Gastroesophageal sphincter (tissue), 4 donors: ENCODE measurements around the gene FTCD. TPM values are rescaled to one million over a fixed set of nuclear protein-coding genes. Genes with fewer than 3 reads are reported as not detected.
A peak's percentile ranks its signal among the peaks of the same experiment; 100 is the strongest.
"Not testable (repeated sequence)": the region's sequence is repeated elsewhere in the genome, so short reads cannot be mapped to it uniquely, and the experiment has no call there.

Experiments
- ATAC-seq: fragments of 150-250 bp; one replicate; pipeline ENCODE4 v1.9.1; 2016; ENCODE audit warnings: mild to moderate bottlenecking, moderate library complexity
- H3K27ac ChIP-seq, 4 donors: fragments of 200-600 bp; sonication (generic) in 3 of 4; 1 replicate in 3 of 4; 2 replicates in 1 of 4; pipeline ENCODE4 v1.5.1; 2016 to 2019
- H3K27me3 ChIP-seq: fragments of 200-600 bp; sonication (generic); one replicate; pipeline ENCODE4 v1.5.1; 2019
- H3K36me3 ChIP-seq, 2 donors: fragments of 200-600 bp; sonication (generic); one replicate each; pipeline ENCODE4 v1.5.1; 2019; ENCODE audit warnings: control low read depth in 1 of 2
- H3K4me1 ChIP-seq, 3 donors: fragments of 200-600 bp; sonication (generic); 1 replicate in 2 of 3; 2 replicates in 1 of 3; pipeline ENCODE4 v1.5.1; 2016 to 2019; ENCODE audit warnings: control low read depth in 2 of 3
- H3K4me3 ChIP-seq, 2 donors: fragments of 200-600 bp; sonication (generic); one replicate each; pipeline ENCODE4 v1.5.1; 2019; ENCODE audit warnings: mild to moderate bottlenecking in 1 of 2, moderate library complexity in 1 of 2
- H3K9me3 ChIP-seq, 3 donors: fragments of 200-600 bp; sonication (generic); one replicate each; pipeline ENCODE4 v1.5.1; 2017 to 2019; ENCODE audit warnings: control low read depth in 2 of 3
- CTCF ChIP-seq, 4 experiments: fragments of 200-600 bp in 2 of 4; fragments of 450-650 bp in 2 of 4; sonication (generic) in 1 of 4; IDR thresholded peaks; one replicate each; pipeline ENCODE4 v1.5.1; 2017 to 2019; ENCODE audit warnings: antibody characterized with exemption in 4 of 4, mild to moderate bottlenecking in 2 of 4, moderate library complexity in 2 of 4
- EP300 ChIP-seq: sonication (generic); formaldehyde crosslinking; IDR thresholded peaks from one replicate; pipeline ENCODE4 v1.6.1; 2017; ENCODE audit warnings: antibody characterized with exemption, mild to moderate bottlenecking
- POLR2A ChIP-seq, 2 donors: fragments of 450-650 bp; IDR thresholded peaks; one replicate each; pipeline ENCODE4 v1.6.1; 2017; ENCODE audit warnings: antibody characterized with exemption in 2 of 2, mild to moderate bottlenecking in 2 of 2, moderate library complexity in 1 of 2
- POLR2AphosphoS5 ChIP-seq: sonication (generic); formaldehyde crosslinking; IDR thresholded peaks from one replicate; pipeline ENCODE4 v1.6.1; 2017; ENCODE audit warnings: antibody characterized with exemption
- WGBS, 2 donors: methylation state at CpG; one replicate each; pipeline ENCODE4 v1.1.5; 2018; ENCODE audit warnings: low coverage in 1 of 2; 5-methylcytosine and 5-hydroxymethylcytosine counted together
- total RNA-seq, 4 donors: library from RNA; depleted of rRNA; stranded (reverse); fragments of >200 nt; gene quantifications; one replicate each; pipeline ENCODE4 v1.1.0, GENCODE V29; 2016

Gene FTCD
- total RNA-seq, 4 donors from 2014 or later, result 0.31 to 1.5 TPM; not detected in 2

- whole genome bisulfite sequencing, 2 donors, result 75 to 83% methylated on average over 12 to 17 of the region's 21 CpGs
- H3K27ac ChIP-seq, result peak overlapping the region in 1 of 4 donors; percentile 77
- H3K4me1 ChIP-seq, result peaks cover 0 to 17% (median 3%) of the 10 kb centered on the region in 3 donors
- no peak for TF ChIP-seq CTCF (IDR thresholded peaks at IDR 0.05)
- TF ChIP-seq EP300, result no peak
- TF ChIP-seq POLR2A (IDR thresholded peaks at IDR 0.05), result no peak
- no peak for TF ChIP-seq POLR2AphosphoS5
- no peak for ATAC-seq
- H3K9me3 ChIP-seq, result no peaks in the 10 kb centered on the region
- peaks cover 6% of the 10 kb centered on the region for H3K27me3 ChIP-seq
- no peaks in the 10 kb centered on the region for H3K36me3 ChIP-seq
- H3K4me3 ChIP-seq, result no peak overlapping the region
These were observed 12.6 kb downstream of the FTCD start for GRCh38 chr21:46142582-46143473.

- TF ChIP-seq POLR2A (IDR thresholded peaks at IDR 0.05) (no peak), CTCF (IDR thresholded peaks at IDR 0.05) (no peak), POLR2AphosphoS5 (no peak), EP300 (no peak)
- ATAC-seq, result no peak
- whole genome bisulfite sequencing, 2 donors, result 91% methylated on average over 18 to 30 of the region's 45 CpGs
These were observed 13.4 kb downstream of the FTCD start for GRCh38 chr21:46141767-46142581.

GRCh38 chr21:46140352-46141003, 14.9 kb downstream of the FTCD start:
- not testable (repeated sequence) for ATAC-seq, H3K9me3 ChIP-seq, H3K4me3 ChIP-seq, H3K27me3 ChIP-seq, H3K36me3 ChIP-seq
- 34 to 55% methylated on average over 16 to 18 of the region's 29 CpGs for WGBS, 2 donors
- H3K27ac ChIP-seq, result peak overlapping the region in 2 of 4 donors; percentile 17 to 19
- H3K4me1 ChIP-seq, result peaks cover 0 to 29% (median 3%) of the 10 kb centered on the region in 3 donors

More at GRCh38 chr21:46141767-46142581, 13.4 kb downstream of the FTCD start:
- H3K4me3 ChIP-seq, result no peak overlapping the region
- H3K36me3 ChIP-seq, result no peaks in the 10 kb centered on the region
- H3K27ac ChIP-seq, result no peak overlapping the region
- H3K4me1 ChIP-seq, result peaks cover 0 to 18% (median 3%) of the 10 kb centered on the region in 3 donors
- peaks cover 6% of the 10 kb centered on the region for H3K27me3 ChIP-seq
- H3K9me3 ChIP-seq, result no peaks in the 10 kb centered on the region

- TF ChIP-seq EP300 (no peak), CTCF (IDR thresholded peaks at IDR 0.05) (no peak), POLR2AphosphoS5 (no peak), POLR2A (IDR thresholded peaks at IDR 0.05) (no peak)
- H3K4me3 ChIP-seq, result no peak overlapping the region
- no peak for ATAC-seq
- no peak overlapping the region for H3K27ac ChIP-seq
- H3K4me1 ChIP-seq, result peaks cover 0 to 29% (median 3%) of the 10 kb centered on the region in 3 donors
- no peaks in the 10 kb centered on the region for H3K36me3 ChIP-seq
- 88 to 96% methylated on average over 4 to 13 of the region's 15 CpGs for WGBS, 2 donors
- H3K9me3 ChIP-seq, result no peaks in the 10 kb centered on the region
- peaks cover 6% of the 10 kb centered on the region for H3K27me3 ChIP-seq
These were observed 15.7 kb downstream of the FTCD start for GRCh38 chr21:46139686-46140085.
